GM19035 (cell line): ENCODE data around the gene GRM5.
"Not testable (repeated sequence)": the region's sequence is repeated elsewhere in the genome, so short reads cannot be mapped to it uniquely, and the experiment has no call there.

ENCODE experiments used
- ATAC-seq: cut with Tn5 transposase; IDR thresholded peaks from one replicate; pipeline ENCODE4 v1.9.1; 2021; ENCODE audit not compliant: unreplicated experiment

The GRM5 gene

GRCh38 chr11:88544656-88545280, 521.0 kb downstream of the GRM5 start:
- ATAC-seq, result peak; percentile 6

- ATAC-seq, result peak; percentile 100
Measured at GRCh38 chr11:88543902-88544655, 521.7 kb downstream of the GRM5 start.

GRCh38 chr11:88541006-88541405, 524.8 kb downstream of the GRM5 start:
- ATAC-seq, result no peak

GRCh38 chr11:88538098-88538497, 527.7 kb downstream of the GRM5 start:
- no peak for ATAC-seq

GRCh38 chr11:88537613-88538012, 528.2 kb downstream of the GRM5 start:
- ATAC-seq, result no peak

GRCh38 chr11:88536616-88537265, 529.0 kb downstream of the GRM5 start:
- ATAC-seq, result no peak

GRCh38 chr11:88535916-88536547, 529.8 kb downstream of the GRM5 start:
- peak; percentile 85 for ATAC-seq

GRCh38 chr11:88535266-88535665, 530.5 kb downstream of the GRM5 start:
- no peak for ATAC-seq

GRCh38 chr11:88534706-88535105, 531.1 kb downstream of the GRM5 start:
- ATAC-seq, result not testable (repeated sequence)

- no peak for ATAC-seq
Measured at GRCh38 chr11:88534185-88534584, 531.6 kb downstream of the GRM5 start.

GRCh38 chr11:88533001-88533400, 532.8 kb downstream of the GRM5 start:
- ATAC-seq, result no peak

- no peak for ATAC-seq
Measured at GRCh38 chr11:88531831-88532230, 534.0 kb downstream of the GRM5 start.

- no peak for ATAC-seq
Measured at GRCh38 chr11:88529426-88529825, 536.4 kb downstream of the GRM5 start.

GRCh38 chr11:88523386-88524071, 542.3 kb downstream of the GRM5 start:
- ATAC-seq, result no peak

GRCh38 chr11:88522624-88523385, 543.0 kb downstream of the GRM5 start:
- no peak for ATAC-seq

- ATAC-seq, result no peak
Measured at GRCh38 chr11:88521799-88522201, 544.0 kb downstream of the GRM5 start.

- no peak for ATAC-seq
Measured at GRCh38 chr11:88521399-88521798, 544.4 kb downstream of the GRM5 start.

- ATAC-seq, result no peak
Measured at GRCh38 chr11:88520391-88520790, 545.4 kb downstream of the GRM5 start.

GRCh38 chr11:88515002-88515401, 550.8 kb downstream of the GRM5 start:
- ATAC-seq, result no peak

GRCh38 chr11:88511006-88511405, 554.8 kb downstream of the GRM5 start:
- no peak for ATAC-seq
